CD14-positive monocyte (primary cell): ENCODE measurements around the gene CERK. TPM values are rescaled to one million over a fixed set of nuclear protein-coding genes. Genes with fewer than 3 reads are reported as not detected.

Experiments used
- DNase-seq, 3 donors: peaks; one replicate each; pipeline ENCODE4 v3.0.0-alpha.2; 2011 to 2022
- H2AFZ ChIP-seq: 2 replicates; pipeline ENCODE4 v1.6.0; 2012; ENCODE audit warnings: mild to moderate bottlenecking, low read depth, low read length, inconsistent platforms; ENCODE audit not compliant: insufficient read depth, poor library complexity, severe bottlenecking
- H3K27ac ChIP-seq, 2 donors: 1 replicate in 1 of 2; 2 replicates in 1 of 2; pipeline ENCODE4 v1.5.1; 2012 to 2013; ENCODE audit warnings: low read length in 2 of 2, control low read depth in 1 of 2, inconsistent platforms in 1 of 2, low read depth in 1 of 2, mild to moderate bottlenecking in 1 of 2
- H3K27me3 ChIP-seq, 2 donors: one replicate each; pipeline versions ENCODE4 v1.6.0 to v1.6.1; 2011 to 2013; ENCODE audit warnings: low read length in 2 of 2; ENCODE audit not compliant: control insufficient read depth in 2 of 2, insufficient read depth in 2 of 2
- H3K36me3 ChIP-seq, 2 donors: replicated peaks in 1 of 2; 1 replicate in 1 of 2; 2 replicates in 1 of 2; pipeline versions ENCODE4 v1.5.1 to v1.6.1; 2012 to 2013; ENCODE audit warnings: low read length in 2 of 2, control low read depth in 1 of 2, inconsistent platforms in 1 of 2, mild to moderate bottlenecking in 1 of 2; ENCODE audit not compliant: insufficient read depth in 2 of 2, control insufficient read depth in 1 of 2
- H3K4me1 ChIP-seq, 2 donors: 1 replicate in 1 of 2; 2 replicates in 1 of 2; pipeline versions ENCODE4 v1.5.1 to v1.6.1; 2012 to 2013; ENCODE audit warnings: low read length in 2 of 2, control low read depth in 1 of 2, inconsistent platforms in 1 of 2, mild to moderate bottlenecking in 1 of 2, moderate library complexity in 1 of 2; ENCODE audit not compliant: insufficient read depth in 2 of 2, control insufficient read depth in 1 of 2
- H3K4me2 ChIP-seq: replicated peaks from 2 replicates; pipeline ENCODE3; 2012; ENCODE audit warnings: low read length, moderate library complexity, mild to moderate bottlenecking; ENCODE audit not compliant: poor library complexity, severe bottlenecking; ENCODE audit errors: extremely low read depth
- H3K4me3 ChIP-seq, 3 experiments: fragments of 200-600 bp in 1 of 3; sonication (generic) in 1 of 3; replicated peaks in 1 of 3; 1 replicate in 2 of 3; 2 replicates in 1 of 3; pipeline ENCODE4 v1.5.1; 2011 to 2013; ENCODE audit warnings: low read length in 3 of 3, mild to moderate bottlenecking in 3 of 3, control low read depth in 2 of 3, low read depth in 2 of 3, inconsistent platforms in 1 of 3, moderate library complexity in 1 of 3
- H3K79me2 ChIP-seq: 2 replicates; pipeline ENCODE4 v1.6.0; 2012; ENCODE audit warnings: mild to moderate bottlenecking, control low read depth, inconsistent platforms, low read length, moderate library complexity; ENCODE audit not compliant: insufficient read depth
- H3K9ac ChIP-seq: 2 replicates; pipeline ENCODE4 v1.6.0; 2017; ENCODE audit warnings: low read length, mild to moderate bottlenecking; ENCODE audit not compliant: insufficient read depth, poor library complexity, severe bottlenecking
- H3K9me3 ChIP-seq, 2 donors: replicated peaks in 1 of 2; 1 replicate in 1 of 2; 2 replicates in 1 of 2; pipeline versions ENCODE4 v1.5.1 to v1.6.1; 2012 to 2013; ENCODE audit warnings: low read length in 2 of 2, control low read depth in 1 of 2; ENCODE audit not compliant: control insufficient read depth in 1 of 2, insufficient read depth in 1 of 2
- H4K20me1 ChIP-seq: 2 replicates; pipeline ENCODE4 v1.6.0; 2012; ENCODE audit warnings: mild to moderate bottlenecking, low read length, control low read depth, moderate library complexity; ENCODE audit not compliant: insufficient read depth
- H3K27ac Mint-ChIP-seq, 7 donors: one replicate each; pipeline ENCODE4 v1.8.0; 2020; ENCODE audit warnings: mild to moderate bottlenecking in 7 of 7, mixed read lengths in 7 of 7, moderate library complexity in 6 of 7, inconsistent platforms in 2 of 7
- H3K27me3 Mint-ChIP-seq, 3 donors: one replicate each; pipeline ENCODE4 v1.8.0; 2021 to 2022; ENCODE audit warnings: low read depth in 3 of 3, mild to moderate bottlenecking in 3 of 3, mixed read lengths in 3 of 3, moderate library complexity in 3 of 3, inconsistent platforms in 1 of 3
- H3K36me3 Mint-ChIP-seq, 2 donors: one replicate each; pipeline ENCODE4 v1.8.0; 2020; ENCODE audit warnings: mixed read lengths in 2 of 2, inconsistent platforms in 1 of 2, mild to moderate bottlenecking in 1 of 2
- H3K4me1 Mint-ChIP-seq: one replicate; pipeline ENCODE4 v1.8.0; 2020; ENCODE audit warnings: mild to moderate bottlenecking, mixed read lengths
- H3K4me3 Mint-ChIP-seq, 2 donors: one replicate each; pipeline ENCODE4 v1.8.0; 2020; ENCODE audit warnings: mild to moderate bottlenecking in 2 of 2, mixed read lengths in 2 of 2, moderate library complexity in 1 of 2
- H3K9me3 Mint-ChIP-seq, 7 donors: one replicate each; pipeline ENCODE4 v1.8.0; 2020 to 2022; ENCODE audit warnings: mixed read lengths in 7 of 7, mild to moderate bottlenecking in 6 of 7, moderate library complexity in 6 of 7, inconsistent platforms in 2 of 7
- WGBS: methylation state at CpG from one replicate; pipeline ENCODE4 v1.1.5; 2013; ENCODE audit warnings: missing lambda C conversion rate; ENCODE audit not compliant: insufficient coverage; 5-methylcytosine and 5-hydroxymethylcytosine counted together
- intact Hi-C, 2 donors: fragments of 100-400 bp; cut with micrococcal nuclease; formaldehyde crosslinking; loops; one replicate each; pipeline versions ENCODE4 v1.15.0 to v1.15.1; 2023
- polyA plus RNA-seq, 3 donors: library from polyadenylated mRNA; depleted of rRNA in 1 of 3; unstranded in 2 of 3; stranded (reverse) in 1 of 3; fragments of 300-500 nt in 2 of 3; fragments of >200 nt in 1 of 3; fragmentation: Illumina TruSeq in 2 of 3; gene quantifications; 1 replicate in 2 of 3; 2 replicates in 1 of 3; pipeline ENCODE4 v1.2.3, GENCODE V29; 2012 to 2021
- TF ChIP-seq, protein P1 (sequence below): fragments of 200-600 bp; IDR thresholded peaks from one replicate; pipeline ENCODE4 v1.8.0; 2022; ENCODE audit warnings: antibody characterized with exemption, mild to moderate bottlenecking

CERK gene
- polyA plus RNA-seq, 3 donors, result 22.4 to 40.2 (median 24.5) TPM

DNA sequence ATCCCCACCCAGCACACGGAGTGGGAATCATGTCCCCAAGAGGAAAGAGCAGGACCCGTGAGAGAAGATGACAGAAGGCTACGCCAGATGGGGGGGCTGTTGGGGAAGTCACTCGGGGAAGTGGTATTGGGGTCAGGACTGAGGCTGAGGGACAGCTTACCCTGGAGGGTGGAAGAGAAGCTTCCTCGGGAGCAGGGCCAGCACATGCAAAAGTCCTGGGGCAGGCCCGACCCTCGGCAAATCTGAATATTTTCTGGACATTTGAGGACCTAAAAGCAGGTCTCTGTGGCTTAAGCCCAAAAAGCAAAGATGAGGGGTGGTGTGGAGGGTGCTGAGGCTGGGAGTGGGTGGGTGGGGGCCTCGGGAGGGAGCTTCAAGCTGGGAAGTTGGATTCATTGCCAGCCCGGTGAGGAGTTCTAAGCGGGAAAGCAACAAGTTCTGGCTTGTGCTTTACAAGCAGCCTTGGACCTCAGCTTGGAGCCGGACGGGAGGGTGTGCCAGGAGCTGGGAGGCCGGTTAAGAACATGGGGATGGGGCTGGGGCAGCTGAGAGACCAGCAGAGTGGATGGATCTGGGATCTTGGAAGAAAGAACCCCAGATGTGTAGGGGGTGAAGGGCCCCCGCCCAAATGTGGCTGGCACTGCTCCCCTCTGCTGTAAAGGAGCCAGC lies 83.0 kb downstream of the CERK start:
- H3K4me2 ChIP-seq, result no peak overlapping the region
- TF ChIP-seq, protein P1, sequence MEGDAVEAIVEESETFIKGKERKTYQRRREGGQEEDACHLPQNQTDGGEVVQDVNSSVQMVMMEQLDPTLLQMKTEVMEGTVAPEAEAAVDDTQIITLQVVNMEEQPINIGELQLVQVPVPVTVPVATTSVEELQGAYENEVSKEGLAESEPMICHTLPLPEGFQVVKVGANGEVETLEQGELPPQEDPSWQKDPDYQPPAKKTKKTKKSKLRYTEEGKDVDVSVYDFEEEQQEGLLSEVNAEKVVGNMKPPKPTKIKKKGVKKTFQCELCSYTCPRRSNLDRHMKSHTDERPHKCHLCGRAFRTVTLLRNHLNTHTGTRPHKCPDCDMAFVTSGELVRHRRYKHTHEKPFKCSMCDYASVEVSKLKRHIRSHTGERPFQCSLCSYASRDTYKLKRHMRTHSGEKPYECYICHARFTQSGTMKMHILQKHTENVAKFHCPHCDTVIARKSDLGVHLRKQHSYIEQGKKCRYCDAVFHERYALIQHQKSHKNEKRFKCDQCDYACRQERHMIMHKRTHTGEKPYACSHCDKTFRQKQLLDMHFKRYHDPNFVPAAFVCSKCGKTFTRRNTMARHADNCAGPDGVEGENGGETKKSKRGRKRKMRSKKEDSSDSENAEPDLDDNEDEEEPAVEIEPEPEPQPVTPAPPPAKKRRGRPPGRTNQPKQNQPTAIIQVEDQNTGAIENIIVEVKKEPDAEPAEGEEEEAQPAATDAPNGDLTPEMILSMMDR, result no peak
- no peaks in the 10 kb centered on the region for H3K27me3 ChIP-seq
- DNase-seq, result no peak
- H3K79me2 ChIP-seq, result peaks cover 59% of the 10 kb centered on the region
- H3K9ac ChIP-seq, result no peak overlapping the region
- H3K4me1 ChIP-seq, result peaks cover 14 to 22% of the 10 kb centered on the region in 2 donors
- peaks cover 33 to 38% of the 10 kb centered on the region in 2 donors for H3K36me3 ChIP-seq
- peaks cover 97% of the 10 kb centered on the region for H4K20me1 ChIP-seq
- no peak overlapping the region for H3K4me3 Mint-ChIP-seq
- peaks cover 30 to 67% of the 10 kb centered on the region in 2 donors for H3K36me3 Mint-ChIP-seq
- no peak overlapping the region for H2AFZ ChIP-seq
- intact Hi-C loops, result no loop called here
- peaks cover 0 to 2% (median 0%) of the 10 kb centered on the region in 7 donors for H3K9me3 Mint-ChIP-seq
- whole genome bisulfite sequencing, result 88% methylated on average over 8 of the region's 14 CpGs
- no peaks in the 10 kb centered on the region for H3K9me3 ChIP-seq
- H3K27ac ChIP-seq, result no peak overlapping the region
- peaks cover 37% of the 10 kb centered on the region for H3K4me1 Mint-ChIP-seq
- peaks cover 0 to 2% (median 0%) of the 10 kb centered on the region in 3 donors for H3K27me3 Mint-ChIP-seq
- no peak overlapping the region for H3K4me3 ChIP-seq
- peak overlapping the region in 3 of 7 donors; percentile 52 to 79 (median 57) for H3K27ac Mint-ChIP-seq

DNA sequence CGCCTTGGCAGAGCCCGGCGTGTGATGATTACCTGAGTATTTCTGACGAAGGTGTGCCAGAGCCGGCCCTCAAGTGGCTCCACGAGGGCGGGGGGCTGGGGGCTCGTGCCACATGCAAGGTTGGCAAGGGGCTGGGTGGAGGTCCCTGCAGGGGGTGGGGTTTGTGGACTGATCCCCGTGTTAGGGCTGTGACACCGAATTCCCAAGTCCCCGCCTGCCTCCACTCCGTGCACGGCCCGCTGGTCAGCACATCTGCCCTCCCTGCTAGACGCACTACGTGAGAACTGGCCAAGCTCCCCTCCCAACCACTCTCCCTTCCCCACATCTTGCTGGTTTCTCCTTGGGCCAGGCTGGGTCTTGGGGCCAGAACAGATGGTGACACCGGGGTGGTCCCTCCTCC lies 83.6 kb downstream of the CERK start:
- TF ChIP-seq, protein P1, result no peak
- Mint-ChIP-seq H3K36me3 (peaks cover 27 to 61% of the 10 kb centered on the region in 2 donors), H3K27ac (peak overlapping the region in 3 of 7 donors; percentile 22 to 79 (median 57)), H3K4me1 (peaks cover 44% of the 10 kb centered on the region), H3K27me3 (peaks cover 0 to 2% (median 0%) of the 10 kb centered on the region in 3 donors), H3K4me3 (no peak overlapping the region), H3K9me3 (peaks cover 0 to 2% (median 0%) of the 10 kb centered on the region in 7 donors)
- H3K27ac ChIP-seq, result no peak overlapping the region
- no peaks in the 10 kb centered on the region for H3K27me3 ChIP-seq
- H3K4me2 ChIP-seq, result no peak overlapping the region
- DNase-seq, result no peak
- 84% methylated on average over 7 of the region's 17 CpGs for WGBS
- H4K20me1 ChIP-seq, result peaks cover 97% of the 10 kb centered on the region
- H3K9me3 ChIP-seq, result no peaks in the 10 kb centered on the region
- no peak overlapping the region for H3K9ac ChIP-seq
- H3K4me3 ChIP-seq, result no peak overlapping the region
- peaks cover 65% of the 10 kb centered on the region for H3K79me2 ChIP-seq
- peaks cover 21 to 29% of the 10 kb centered on the region in 2 donors for H3K4me1 ChIP-seq
- H2AFZ ChIP-seq, result no peak overlapping the region
- intact Hi-C loops, result no loop called here
- H3K36me3 ChIP-seq, result peaks cover 26 to 31% of the 10 kb centered on the region in 2 donors
